ENCODE data around the gene SLAMF8. TPM values are rescaled to one million over a fixed set of nuclear protein-coding genes. Genes with fewer than 3 reads are reported as not detected.

The SLAMF8 gene
- total and polyA plus RNA-seq, 2 of the 8 experiments (the other 6 are each of a cell fraction or from before 2014, with no cell fraction given): not detected

DNA sequence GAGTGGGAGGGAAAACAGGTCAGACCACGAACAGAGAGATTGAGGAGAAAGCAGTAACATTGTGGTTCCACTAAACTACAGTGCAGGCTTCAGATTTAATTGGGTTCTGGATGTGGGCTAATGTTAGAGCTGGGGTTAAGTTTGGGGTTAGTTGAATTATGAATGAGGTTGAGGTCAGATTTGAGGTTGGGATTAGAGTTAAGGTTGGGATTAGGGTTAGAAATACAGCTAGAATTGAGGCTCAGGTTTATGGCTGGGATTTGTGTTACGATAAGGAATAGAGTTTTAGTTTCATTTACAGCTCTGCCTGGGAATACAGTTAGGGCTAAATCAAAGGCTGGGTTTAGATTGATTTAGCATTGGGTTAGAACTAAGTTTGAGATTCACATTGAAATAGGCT is 37.6 kb downstream of the SLAMF8 start:
- H3K4me3 ChIP-seq (ENCODE audit: extremely low read depth in 1 of 4, insufficient read depth in 2 of 4, low read depth in 3 of 4, low read length in 4 of 4): no peak overlapping the region
- H3K4me1 ChIP-seq (replicated peaks in 1 of 4; ENCODE audit: control insufficient read depth in 3 of 4, insufficient read depth in 4 of 4, low read length in 3 of 4): peaks cover 0 to 2% (median 0%) of the 10 kb centered on the region in 4 experiments; a peak in 2 of 7 replicates
- 88% methylated on average over 2 of the region's 2 CpGs; no CpG with 5 or more reads in 1 of the 2 experiments for WGBS, 2 experiments (ENCODE audit: extremely low coverage in 1 of 2, insufficient coverage in 1 of 2, insufficient read length in 1 of 2, insufficient replicate concordance in 2 of 2, low coverage in 1 of 2, low lambda C conversion rate in 2 of 2, missing lambda C conversion rate in 1 of 2)
- no peak overlapping the region for H3K9ac ChIP-seq (replicated peaks in 1 of 4; ENCODE audit: extremely low read depth in 1 of 4, low read depth in 3 of 4, low read length in 3 of 4)
- no peak overlapping the region for H2BK15ac ChIP-seq (ENCODE audit: low read length)
- DNase-seq (ENCODE audit: low read depth in 1 of 2, low spot score in 2 of 2): no peak
- H3K27ac ChIP-seq (ENCODE audit: low read depth, low read length): no peak overlapping the region
- TF ChIP-seq, protein P1, sequence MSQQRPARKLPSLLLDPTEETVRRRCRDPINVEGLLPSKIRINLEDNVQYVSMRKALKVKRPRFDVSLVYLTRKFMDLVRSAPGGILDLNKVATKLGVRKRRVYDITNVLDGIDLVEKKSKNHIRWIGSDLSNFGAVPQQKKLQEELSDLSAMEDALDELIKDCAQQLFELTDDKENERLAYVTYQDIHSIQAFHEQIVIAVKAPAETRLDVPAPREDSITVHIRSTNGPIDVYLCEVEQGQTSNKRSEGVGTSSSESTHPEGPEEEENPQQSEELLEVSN (IDR thresholded peaks at IDR 0.05): no peak
- TF ChIP-seq CBX8 (IDR thresholded peaks at IDR 0.05; ENCODE audit: borderline replicate concordance, low read depth, low read length) (no peak), BACH1 (IDR thresholded peaks at IDR 0.05; ENCODE audit: low read length) (no peak), RBBP5 (IDR thresholded peaks at IDR 0.05; ENCODE audit: borderline replicate concordance, low read depth, low read length) (no peak), CBX5 (IDR thresholded peaks at IDR 0.05; ENCODE audit: low read depth, low read length) (no peak), EGR1 (IDR thresholded peaks at IDR 0.05; ENCODE audit: borderline replicate concordance, low read depth, low read length) (no peak), CHD1 (IDR thresholded peaks at IDR 0.05; ENCODE audit: low read depth, low read length) (no peak), BRCA1 (IDR thresholded peaks at IDR 0.05; ENCODE audit: low read depth, low read length) (no peak), JUN (IDR thresholded peaks at IDR 0.05; ENCODE audit: low read depth, low read length) (no peak)
- no peaks in the 10 kb centered on the region for H3K36me3 ChIP-seq (ENCODE audit: control insufficient read depth in 2 of 4, insufficient read depth in 4 of 4, low read length in 3 of 4)
- no peak overlapping the region for H3K14ac ChIP-seq (ENCODE audit: insufficient read length)
- no peak overlapping the region for H4K5ac ChIP-seq (ENCODE audit: insufficient read length, low read depth, low read length)
- no peaks in the 10 kb centered on the region for H4K20me1 ChIP-seq (replicated peaks in 1 of 2; ENCODE audit: control insufficient read depth in 1 of 2, insufficient read depth in 2 of 2, low read length in 2 of 2)
- no peaks in the 10 kb centered on the region for H3K23me2 ChIP-seq (ENCODE audit: low read depth, low read length)
- ChIA-PET POLR2A (ENCODE audit: partially characterized antibody) (interaction anchor here (0.6 kb wide), 1 partner anchor 21 kb away, joined by 3 read pairs; no protein-coding TSS in a partner anchor), CTCF (ENCODE audit: partially characterized antibody) (interaction anchor here (1.0 to 14.8 kb wide), 4 partner anchors 13 to 66 kb away, joined by 3 to 111 read pairs (median 10); no protein-coding TSS in a partner anchor)
- H3K79me2 ChIP-seq (ENCODE audit: control insufficient read depth in 1 of 2, insufficient read depth in 2 of 2, low read length in 2 of 2): no peaks in the 10 kb centered on the region
- H3K27me3 ChIP-seq (replicated peaks in 1 of 4; ENCODE audit: control insufficient read depth in 3 of 4, extremely low read depth in 1 of 4, insufficient read depth in 3 of 4, low read length in 3 of 4): no peaks in the 10 kb centered on the region; a peak in 2 of 7 replicates
- FAIRE-seq: no peak
- no peak overlapping the region for H2BK5ac ChIP-seq (ENCODE audit: low read depth, low read length)
- H2AFZ ChIP-seq (ENCODE audit: low read length): no peak overlapping the region
- no peaks in the 10 kb centered on the region for H3K9me3 ChIP-seq (ENCODE audit: insufficient read depth in 2 of 2, low read depth in 1 of 2, low read length in 1 of 2)
- H2BK12ac ChIP-seq (ENCODE audit: low read depth, low read length): no peak overlapping the region
- no peak overlapping the region for H3K56ac ChIP-seq (replicated peaks; ENCODE audit: insufficient read length, low read depth, low read length)
- H3K4me2 ChIP-seq (ENCODE audit: insufficient read depth in 1 of 2, low read depth in 2 of 2, low read length in 2 of 2): no peak overlapping the region
- H3K4ac ChIP-seq (replicated peaks; ENCODE audit: insufficient read length, low read depth, low read length): no peak overlapping the region
- H3K23ac ChIP-seq (ENCODE audit: insufficient read length): no peak overlapping the region
- H3K18ac ChIP-seq (ENCODE audit: extremely low read depth, low read length): no peak overlapping the region
- no peak overlapping the region for H4K91ac ChIP-seq (replicated peaks; ENCODE audit: insufficient read length, low read length)
- no peak overlapping the region for H2BK20ac ChIP-seq (ENCODE audit: low read length)
- H3K79me1 ChIP-seq (ENCODE audit: low read depth, low read length): no peaks in the 10 kb centered on the region
- no peak overlapping the region for H2AK5ac ChIP-seq (ENCODE audit: low read depth, low read length)
- no peak overlapping the region for H2BK120ac ChIP-seq (replicated peaks; ENCODE audit: low read depth, low read length)
- H4K8ac ChIP-seq (ENCODE audit: extremely low read depth, insufficient read depth, low read length): no peak overlapping the region
